ENCODE data around the gene SMTNL1.
A peak's percentile ranks its signal among the peaks of the same experiment; 100 is the strongest.

Gene SMTNL1, protein sequence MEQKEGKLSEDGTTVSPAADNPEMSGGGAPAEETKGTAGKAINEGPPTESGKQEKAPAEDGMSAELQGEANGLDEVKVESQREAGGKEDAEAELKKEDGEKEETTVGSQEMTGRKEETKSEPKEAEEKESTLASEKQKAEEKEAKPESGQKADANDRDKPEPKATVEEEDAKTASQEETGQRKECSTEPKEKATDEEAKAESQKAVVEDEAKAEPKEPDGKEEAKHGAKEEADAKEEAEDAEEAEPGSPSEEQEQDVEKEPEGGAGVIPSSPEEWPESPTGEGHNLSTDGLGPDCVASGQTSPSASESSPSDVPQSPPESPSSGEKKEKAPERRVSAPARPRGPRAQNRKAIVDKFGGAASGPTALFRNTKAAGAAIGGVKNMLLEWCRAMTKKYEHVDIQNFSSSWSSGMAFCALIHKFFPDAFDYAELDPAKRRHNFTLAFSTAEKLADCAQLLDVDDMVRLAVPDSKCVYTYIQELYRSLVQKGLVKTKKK

DNA sequence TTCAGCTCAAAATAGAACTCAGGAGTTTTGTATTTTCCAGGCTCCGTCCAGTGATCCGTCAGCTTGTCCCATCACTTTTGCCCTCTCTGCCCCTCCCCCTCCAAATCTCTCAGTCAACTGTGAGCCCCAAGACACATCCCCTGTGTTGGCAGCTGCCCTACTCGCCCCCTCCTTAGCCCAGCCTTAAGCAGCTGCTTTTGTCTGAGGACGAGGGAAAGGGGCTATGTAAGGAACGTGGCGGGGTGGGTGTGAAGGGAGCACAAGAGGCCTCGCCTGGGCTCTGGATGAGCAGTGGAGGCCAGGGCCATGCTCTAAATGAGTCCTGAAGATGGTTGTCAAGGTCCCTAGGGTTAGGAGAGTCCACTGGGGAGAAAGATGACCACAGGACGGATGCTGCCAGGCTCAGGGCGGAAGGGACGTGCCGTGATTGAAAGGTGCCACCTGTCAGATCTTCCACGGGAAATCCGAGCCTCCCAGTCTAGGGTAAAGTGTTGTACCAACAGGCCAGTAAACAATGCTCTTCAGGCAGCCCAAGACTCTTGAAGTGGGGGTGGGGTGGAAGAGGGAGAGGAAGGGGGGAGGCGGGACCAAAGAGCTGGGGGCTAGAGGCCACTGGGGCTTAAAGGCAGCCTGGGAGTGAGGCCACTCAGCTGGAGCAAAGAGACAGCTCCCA lies at the start of gene SMTNL1:
SMTNL1 (plus strand) TSS at position 649 of the 673 bp plus-strand sequence. CDS start 5,048 bp downstream, outside the sequence.
- DNase-seq (ENCODE audit: low read depth): no peak

DNA sequence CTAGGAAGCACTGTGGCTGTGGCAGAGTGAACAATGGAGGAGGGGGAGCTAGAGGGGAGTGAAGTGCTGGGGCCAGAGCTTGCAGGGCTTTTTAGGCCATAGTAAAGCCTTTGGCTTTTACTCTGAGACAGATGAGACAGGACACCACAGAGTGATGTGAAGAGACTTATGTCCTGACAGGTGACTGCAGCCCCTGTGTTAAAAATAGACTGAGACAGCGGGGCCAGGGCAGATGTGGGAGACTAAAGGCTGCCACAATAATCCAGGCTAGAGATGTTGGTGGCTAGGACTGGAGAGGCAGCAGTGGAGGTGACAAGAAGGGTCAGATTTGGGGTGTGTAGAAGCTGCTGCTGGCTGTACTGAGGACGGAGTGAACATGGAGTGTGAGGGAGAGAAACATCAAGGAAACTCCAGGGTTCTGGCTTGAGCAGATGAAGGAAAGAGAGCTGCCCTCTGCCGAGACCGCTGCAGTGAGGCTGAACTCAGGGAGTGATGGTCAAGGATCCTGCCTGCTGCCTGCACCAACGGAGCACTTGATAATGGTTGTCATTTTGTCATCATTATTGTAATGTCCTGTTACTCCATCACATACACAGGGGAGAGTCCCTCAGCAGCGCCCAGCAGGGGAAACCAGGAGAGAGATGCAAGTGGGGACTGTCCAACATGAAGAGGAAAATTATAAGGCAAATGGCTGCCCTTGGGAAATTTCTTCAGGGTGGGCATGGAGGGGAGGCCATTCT lies 49.3 kb upstream of the SMTNL1 start:
- DNase-seq (ENCODE audit: low read depth): no peak

DNA sequence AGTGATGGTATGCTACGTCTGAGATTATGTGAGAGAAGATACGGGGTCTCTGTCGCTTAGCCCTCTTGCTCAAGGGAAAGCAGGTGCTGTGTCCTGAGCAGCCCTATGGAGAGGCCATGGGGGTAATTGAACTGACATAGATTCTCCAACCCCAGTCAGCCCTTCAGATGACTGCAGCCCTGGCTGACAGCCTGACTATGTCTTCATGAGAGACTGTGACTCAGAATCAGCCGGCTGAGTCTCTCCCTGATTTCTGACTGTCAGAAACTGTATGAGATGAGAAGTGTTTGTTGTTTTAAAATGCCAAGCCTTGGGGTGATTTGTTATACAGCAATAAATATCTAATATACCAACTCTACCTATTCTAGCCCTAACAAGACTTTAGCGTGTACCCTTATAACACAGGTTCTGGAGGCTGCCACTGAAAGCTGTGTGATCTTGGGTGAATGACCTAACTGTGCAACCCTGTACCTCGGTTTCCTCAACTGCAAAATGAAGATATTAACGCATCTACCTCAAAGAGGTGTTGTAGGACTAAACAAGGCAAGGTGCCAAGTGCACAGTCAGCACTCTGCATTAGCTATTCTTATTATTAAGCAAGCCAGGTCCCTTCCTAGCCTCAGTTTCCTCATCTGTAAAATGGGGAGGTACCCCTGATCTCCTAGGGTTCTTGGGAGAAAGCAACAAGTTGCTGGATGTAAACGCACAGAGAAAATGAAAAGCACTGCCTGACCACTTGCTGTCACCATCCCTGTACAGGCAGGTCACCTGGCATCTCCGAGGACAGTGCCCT lies 46.7 kb upstream of the SMTNL1 start:
- DNase-seq (ENCODE audit: low read depth): no peak

DNA sequence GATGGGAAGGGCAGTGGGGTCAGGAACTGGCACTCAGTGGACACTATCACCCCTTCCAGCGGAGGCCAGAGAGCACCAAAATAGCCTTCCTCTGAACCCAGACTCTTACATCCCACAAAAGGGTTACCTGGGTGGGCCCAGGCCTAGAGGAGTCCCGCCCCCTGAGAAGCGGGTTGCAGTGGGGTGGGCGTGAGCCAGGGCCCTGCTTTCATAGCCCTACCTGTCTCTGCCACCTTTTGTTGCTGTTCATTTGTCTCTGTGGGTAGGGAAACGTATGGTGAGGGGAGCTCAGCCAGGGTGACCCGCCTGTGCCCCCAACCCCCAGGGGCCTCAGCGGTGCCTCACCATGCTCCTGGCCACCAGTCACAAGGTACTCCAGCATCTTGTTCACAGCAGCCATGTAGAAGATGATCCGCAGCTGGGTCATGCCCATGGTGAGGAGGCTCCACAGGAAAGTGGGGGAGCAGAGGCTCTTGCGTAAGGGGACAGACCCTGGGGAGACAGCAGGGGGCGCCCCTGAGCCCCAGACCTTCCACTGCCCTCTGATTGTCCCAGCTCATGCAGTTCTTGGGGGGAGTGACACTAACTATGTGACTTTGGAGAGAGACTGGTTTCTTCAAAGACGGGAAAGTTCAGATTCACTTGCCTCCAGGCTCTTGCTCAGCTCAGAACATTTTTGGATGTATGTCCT lies 45.9 kb upstream of the SMTNL1 start:
- DNase-seq (ENCODE audit: low read depth): no peak

DNA sequence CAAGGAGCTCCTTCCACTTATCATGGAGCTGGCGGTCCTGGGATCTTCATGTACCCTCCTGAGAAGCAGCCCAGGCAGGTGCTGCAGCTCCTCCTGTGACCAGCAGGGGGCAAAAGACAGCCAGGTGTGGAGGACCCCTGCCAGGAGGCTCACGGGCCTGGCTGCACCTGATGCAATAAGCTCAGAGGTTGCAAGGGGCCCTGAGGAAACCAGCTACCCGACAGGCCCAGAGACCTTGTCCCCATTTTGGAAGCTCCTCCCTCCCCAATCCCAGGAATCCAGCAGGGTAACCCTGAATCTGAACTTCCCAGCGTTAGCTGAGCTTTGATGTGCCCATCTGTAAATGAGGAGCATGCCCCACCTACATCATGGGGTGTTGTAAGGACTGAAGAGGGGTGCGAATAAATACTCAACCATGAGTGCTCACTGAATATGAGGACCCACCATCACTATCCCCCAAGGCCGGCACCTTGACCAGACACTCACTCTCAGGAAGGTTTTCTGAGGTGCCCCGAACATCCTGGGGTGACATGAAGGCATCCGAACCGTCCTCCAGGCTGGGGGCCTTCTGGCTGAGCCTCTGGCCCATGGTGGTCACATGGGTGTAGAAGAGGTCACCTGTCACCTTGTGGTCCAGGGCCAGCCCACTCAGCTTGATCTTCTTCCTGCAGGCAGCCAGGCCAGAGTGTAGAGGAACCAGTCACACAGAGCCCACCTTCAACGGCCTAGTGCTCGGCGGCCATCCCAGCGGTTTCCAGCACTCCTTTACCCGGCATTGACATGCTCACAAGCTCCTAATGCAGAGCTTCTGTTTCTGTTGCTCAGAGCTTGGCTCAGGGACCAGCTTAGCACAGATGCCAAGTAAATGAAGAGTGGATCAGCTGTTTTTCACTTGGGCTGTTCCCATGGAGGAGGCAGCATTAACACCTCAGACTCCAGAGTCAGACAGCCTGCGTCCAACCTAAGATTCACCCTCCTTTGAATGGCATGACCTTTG lies 43.6 kb upstream of the SMTNL1 start:
- no peak for DNase-seq (ENCODE audit: low read depth)

DNA sequence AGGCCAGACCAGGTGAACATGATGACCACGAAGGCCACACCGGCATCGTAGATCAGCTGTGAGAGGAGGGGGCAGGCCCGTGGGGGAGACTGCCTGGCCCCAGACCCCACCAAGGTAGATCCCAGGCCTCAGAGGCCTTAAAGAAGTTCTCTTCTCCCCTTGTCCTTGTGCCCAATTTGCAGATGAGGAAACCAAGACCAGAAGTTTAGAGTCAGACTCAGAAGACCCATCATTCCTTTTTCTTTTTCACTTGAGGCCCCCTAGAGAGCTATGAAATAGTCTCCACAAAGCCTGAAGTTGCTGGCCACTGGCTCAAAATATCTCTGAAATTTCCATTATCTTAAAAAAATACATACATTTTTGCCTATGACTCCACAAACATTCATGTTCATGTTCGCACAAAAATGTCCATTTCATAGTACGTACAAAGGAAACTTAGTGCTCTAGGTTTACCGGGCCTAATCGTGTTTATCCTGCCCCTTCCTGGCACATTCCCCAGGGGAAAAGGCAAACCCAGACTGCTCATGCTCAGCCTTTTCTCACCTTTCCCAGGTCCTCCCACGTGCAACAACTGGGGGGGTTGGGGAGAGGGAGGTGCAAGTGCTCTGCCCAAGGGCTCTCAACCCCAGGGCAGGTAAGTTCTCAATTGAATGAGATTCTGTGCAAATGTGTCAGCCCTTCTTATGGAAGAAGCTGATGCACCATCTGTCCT lies 41.1 kb upstream of the SMTNL1 start:
- no peak for DNase-seq (ENCODE audit: low read depth)

DNA sequence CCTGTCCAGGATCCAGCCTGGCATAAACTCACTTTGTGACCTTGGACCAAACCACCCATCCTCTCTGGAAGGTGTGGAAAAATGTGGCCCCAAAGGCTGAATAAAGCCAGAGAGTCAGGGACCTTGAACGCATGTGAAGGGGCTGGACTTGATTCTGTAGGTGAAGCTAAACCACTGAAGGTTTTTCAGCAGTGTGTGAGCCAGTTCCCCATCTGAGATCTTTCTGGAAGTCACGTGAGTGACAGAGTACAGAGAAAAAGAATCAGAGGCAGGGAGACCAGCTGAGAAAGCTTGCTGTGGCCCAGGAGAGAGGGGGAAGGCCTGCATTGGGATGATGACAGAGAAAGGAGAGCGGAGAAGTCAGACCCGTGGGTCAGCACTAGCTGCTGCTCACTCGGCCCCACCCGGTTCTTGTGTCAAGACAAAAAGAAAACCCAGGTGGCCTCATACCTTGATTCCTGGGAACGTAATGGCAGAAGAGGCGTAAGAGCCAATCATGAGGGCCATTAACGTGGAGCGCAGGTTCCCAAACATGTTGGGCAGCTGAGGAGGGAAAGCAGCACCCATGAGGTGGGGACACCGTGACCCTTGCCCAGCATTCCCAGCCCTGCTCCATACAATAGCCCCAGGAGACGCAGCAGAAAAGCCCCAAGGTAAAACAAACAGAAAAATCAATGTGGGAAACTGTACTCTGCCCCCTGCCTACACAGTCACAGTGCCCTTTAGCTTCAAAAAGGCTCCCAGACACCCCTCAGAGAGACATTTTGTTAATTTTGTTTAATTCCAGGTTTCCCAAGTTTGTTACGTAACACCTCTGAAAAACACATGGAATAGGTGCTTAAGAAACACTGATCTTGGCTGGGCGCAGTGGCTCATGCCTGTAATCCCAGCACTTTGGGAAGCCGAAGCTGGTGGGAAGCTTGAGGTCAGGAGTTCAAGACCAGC lies 39.8 kb upstream of the SMTNL1 start:
- DNase-seq (ENCODE audit: low read depth): no peak

DNA sequence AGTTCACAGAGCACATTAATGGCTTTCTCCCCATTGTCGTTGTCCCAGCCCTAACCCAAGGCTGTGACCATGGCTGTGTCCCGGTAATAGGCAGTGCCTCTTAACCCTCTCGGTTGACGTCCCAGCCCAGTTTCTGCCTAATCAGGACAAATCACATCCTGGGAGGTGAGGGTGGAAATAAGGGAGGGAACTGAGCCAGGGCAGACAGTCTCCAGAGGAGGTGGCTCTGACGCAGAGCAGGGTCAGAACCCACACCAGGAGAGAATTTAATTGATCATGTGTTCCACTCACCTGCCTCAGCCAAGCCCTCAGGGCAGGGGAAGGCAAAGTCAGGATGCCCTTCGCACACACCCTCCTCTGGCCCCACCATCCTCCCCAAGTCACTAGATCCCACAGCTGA lies 38.9 kb upstream of the SMTNL1 start:
- DNase-seq (ENCODE audit: low read depth): no peak

DNA sequence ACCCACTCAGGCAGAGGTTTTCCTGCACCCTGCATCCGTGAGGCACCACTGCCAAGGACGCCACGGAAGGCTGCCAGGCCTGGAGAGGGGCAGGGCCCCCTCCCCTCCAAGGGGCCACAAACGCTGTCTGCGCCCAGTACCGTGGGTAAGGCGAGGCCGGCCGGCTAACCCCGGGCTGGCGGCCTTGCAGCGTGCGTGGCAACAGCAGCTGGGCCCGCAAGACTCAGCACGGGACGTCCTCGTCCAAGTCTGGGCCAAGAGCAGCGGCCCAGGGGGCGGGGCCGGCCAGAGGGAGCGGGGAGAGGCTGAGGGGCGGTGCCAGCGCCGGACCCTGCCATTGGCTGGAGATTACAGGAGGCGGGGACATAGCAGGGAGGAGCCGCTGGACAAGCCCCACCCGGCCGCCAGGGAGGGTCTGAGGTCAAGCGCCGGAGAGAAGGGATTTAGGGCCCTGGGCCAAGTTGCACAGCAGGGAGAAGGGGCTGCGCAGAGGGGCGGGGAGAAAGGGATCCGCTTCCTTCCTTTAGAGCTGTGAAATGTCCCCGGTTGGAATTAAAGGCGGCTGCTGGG lies 37.9 kb upstream of the SMTNL1 start:
- DNase-seq (ENCODE audit: low read depth): peak; percentile 90

DNA sequence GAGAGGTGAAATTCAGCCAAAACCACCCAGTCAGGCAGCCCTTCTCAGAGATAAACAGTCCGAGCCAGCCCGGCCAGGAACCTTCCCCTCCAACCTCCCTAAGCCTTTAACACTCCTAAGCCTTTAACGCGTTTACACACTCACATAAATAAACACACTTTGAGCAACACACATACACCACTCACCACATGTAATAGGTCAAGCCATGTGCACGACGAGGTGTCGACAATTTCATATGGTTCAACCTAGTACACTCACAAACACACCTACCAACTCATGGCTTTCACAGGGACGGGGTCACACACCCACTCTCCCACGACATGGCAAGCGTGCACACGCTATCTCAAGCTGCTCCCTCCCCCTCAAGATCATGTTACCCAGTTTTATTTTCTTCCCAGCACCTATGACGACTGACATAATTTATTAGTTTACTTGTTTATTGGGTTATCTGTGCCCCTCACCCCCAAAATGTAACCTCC lies 37.4 kb upstream of the SMTNL1 start:
- no peak for DNase-seq (ENCODE audit: low read depth)

DNA sequence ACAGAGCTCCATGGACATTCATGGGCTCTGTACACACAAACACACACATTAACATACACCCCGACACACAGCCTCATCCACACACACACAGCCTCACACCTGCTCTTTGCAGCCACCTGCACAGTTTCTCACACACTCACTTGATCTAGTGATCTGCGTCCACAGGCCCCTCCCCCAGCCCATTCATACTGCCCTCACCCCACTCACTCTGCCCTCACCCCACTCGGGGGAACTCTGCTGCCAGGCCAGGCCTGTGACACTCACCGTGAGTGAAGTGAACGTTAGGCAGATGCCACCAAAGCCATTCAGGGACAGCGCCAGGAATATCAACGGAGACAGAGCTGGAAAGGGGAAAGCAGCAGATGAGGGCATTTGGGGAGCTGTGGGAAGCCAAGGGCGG lies 36.9 kb upstream of the SMTNL1 start:
- DNase-seq (ENCODE audit: low read depth): no peak

DNA sequence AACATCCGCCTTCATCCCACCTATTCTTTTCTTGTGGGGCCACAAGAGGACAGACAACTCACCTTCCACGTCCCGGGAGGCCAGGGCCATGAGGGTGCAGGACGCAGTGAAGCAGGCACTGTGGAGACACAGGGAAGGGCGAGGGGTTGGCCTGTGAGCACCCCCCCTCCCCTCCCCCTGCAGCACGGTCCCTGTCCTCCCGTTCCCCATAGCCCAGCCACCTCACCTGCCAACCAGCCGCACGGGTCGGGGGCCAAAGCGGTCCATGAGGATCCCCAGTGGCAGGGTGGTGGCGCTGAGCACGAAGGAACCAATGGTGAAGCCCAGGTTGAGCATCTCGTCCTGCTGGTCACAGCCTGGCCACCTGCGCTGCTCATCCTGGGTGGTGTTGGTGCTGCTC lies 36.5 kb upstream of the SMTNL1 start:
- DNase-seq (ENCODE audit: low read depth): no peak

DNA sequence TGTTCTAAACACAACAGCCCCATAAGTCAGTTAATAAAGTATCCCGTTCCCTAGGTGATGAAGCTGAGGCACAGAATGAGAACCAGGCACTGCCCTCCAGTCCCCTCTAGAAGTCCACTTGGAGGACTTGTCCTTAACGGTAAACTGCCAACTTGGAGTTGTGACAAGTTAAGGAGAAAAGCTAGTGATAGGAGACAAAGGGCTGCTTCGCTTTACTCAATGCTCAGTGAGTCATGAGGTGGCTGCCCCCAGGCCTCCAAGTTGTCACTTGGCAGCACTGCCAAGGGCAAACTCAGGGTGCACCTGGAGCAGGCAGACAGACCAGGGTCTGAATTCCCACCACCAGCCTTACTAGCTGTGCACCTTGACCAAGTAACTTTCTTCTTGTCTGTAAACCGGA lies 35.4 kb upstream of the SMTNL1 start:
- DNase-seq (ENCODE audit: low read depth): no peak

DNA sequence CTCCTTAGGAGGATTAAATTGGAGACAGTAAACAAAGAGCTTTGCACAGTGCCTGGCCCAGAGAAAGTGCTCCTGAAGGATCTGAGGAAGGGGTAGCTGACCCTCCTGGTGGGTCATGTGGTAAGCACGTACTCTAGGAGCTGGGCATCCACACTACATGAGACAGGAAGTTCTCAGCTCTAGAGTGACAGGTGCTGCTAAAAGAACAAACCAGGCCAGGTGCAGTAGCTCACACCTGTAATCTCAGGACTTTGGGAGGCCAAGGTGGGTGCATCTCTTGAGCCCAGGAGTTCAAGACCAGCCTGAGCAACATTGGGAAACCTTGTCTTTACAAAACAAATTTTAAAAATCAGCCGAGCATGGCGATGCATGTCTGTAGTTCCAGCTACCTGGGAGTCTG lies 35.0 kb upstream of the SMTNL1 start:
- no peak for DNase-seq (ENCODE audit: low read depth)

DNA sequence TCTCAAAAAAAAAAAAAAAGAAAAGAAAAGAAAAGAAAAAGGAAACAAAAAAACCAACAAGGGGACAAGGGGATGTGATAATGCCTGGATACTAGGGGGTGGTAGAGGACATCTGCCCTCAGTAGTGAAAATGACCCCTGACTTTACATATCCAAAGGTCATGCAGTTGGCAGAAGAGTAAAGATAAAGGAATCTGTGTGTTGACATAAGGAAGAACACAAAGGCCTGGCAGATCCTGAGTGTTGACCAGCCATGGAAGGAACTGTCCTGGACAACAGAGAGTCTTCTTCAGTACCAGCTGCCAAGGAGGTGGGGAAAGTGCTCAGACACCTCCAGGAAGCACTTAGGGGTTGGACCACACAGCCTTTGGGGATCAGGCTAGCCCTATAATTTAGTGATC lies 34.5 kb upstream of the SMTNL1 start:
- DNase-seq (ENCODE audit: low read depth): no peak

DNA sequence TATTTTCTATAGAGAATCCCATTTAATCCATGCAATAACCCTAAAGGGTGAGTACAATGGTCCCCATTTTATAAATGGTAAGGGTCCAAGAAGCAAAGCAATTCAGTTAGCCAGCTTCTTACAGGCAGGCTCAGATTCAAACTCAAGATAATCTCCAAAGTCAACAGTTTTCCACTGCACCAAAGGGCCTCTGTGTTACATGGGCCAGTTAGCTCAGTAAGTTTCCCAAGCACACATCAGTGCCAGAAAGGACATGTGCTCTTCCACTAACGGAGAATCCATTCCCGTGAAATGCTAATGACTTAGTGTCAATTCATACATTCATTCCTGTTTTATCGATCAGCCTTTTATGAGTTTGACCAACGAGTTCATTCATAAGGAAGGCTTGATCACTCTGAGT lies 32.9 kb upstream of the SMTNL1 start:
- no peak for DNase-seq (ENCODE audit: low read depth)

DNA sequence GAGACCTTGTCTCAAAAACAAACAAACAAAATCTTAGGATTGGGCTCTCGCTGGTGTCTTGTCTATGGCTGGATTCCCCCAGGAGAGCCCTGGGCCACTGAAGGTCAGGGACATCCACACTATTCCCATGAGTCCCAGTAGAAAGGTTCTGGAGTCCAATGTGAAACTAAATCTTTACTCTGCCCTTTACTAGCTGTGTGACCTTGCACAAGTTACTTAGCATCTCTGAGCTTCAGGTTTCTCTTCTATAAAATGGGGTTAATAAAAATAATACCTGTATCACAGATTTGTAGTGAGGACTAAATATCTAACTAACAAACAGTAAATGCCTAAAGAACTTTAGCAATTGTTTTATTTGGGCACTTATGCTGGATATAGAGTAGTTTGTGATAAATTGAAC lies 30.9 kb upstream of the SMTNL1 start:
- no peak for DNase-seq (ENCODE audit: low read depth)

Data from fibroblast of the conjunctiva (primary cell).